ENCODE measurements around the gene DRC7.
"Not testable (repeated sequence)": the region's sequence is repeated elsewhere in the genome, so short reads cannot be mapped to it uniquely, and the experiment has no call there.

DRC7 gene

GRCh38 chr16:57707331-57707730 is 12.7 kb downstream of the DRC7 start:
- Histone ChIP-seq H3K27ac (ENCODE audit: low read depth, low read length) (no peak overlapping the region), H3K9me3 (ENCODE audit: control insufficient read depth, insufficient read depth, low read depth, low read length) (no peaks in the 10 kb centered on the region; the same call in 1 of the 2 replicates), H3K27me3 (ENCODE audit: control insufficient read depth, insufficient read depth, low read length) (no peaks in the 10 kb centered on the region; the same call in 1 of the 2 replicates), H3K4me1 (ENCODE audit: control insufficient read depth, insufficient read depth, low read length) (no peaks in the 10 kb centered on the region; the same call in 1 of the 2 replicates), H3K36me3 (ENCODE audit: control insufficient read depth, insufficient read depth, low read length) (no peaks in the 10 kb centered on the region), H3K4me3 (ENCODE audit: low read depth, low read length) (no peak overlapping the region), H3K9ac (ENCODE audit: low read length) (no peak overlapping the region)

GRCh38 chr16:57708168-57708567 is 13.6 kb downstream of the DRC7 start:
- Histone ChIP-seq H3K9me3 (ENCODE audit: control insufficient read depth, insufficient read depth, low read depth, low read length) (no peaks in the 10 kb centered on the region; the same call in 1 of the 2 replicates), H3K4me1 (ENCODE audit: control insufficient read depth, insufficient read depth, low read length) (no peaks in the 10 kb centered on the region; the same call in 1 of the 2 replicates), H3K4me3 (ENCODE audit: low read depth, low read length) (no peak overlapping the region), H3K27ac (ENCODE audit: low read depth, low read length) (no peak overlapping the region), H3K9ac (ENCODE audit: low read length) (no peak overlapping the region), H3K36me3 (ENCODE audit: control insufficient read depth, insufficient read depth, low read length) (no peaks in the 10 kb centered on the region), H3K27me3 (ENCODE audit: control insufficient read depth, insufficient read depth, low read length) (no peaks in the 10 kb centered on the region; the same call in 1 of the 2 replicates)

- H3K27ac ChIP-seq (ENCODE audit: low read depth, low read length), result no peak overlapping the region
- no peaks in the 10 kb centered on the region; the same call in 1 of the 2 replicates for H3K9me3 ChIP-seq (ENCODE audit: control insufficient read depth, insufficient read depth, low read depth, low read length)
- no peaks in the 10 kb centered on the region for H3K4me1 ChIP-seq (ENCODE audit: control insufficient read depth, insufficient read depth, low read length)
- H3K9ac ChIP-seq (ENCODE audit: low read length), result no peak overlapping the region
- no peaks in the 10 kb centered on the region; the same call in 1 of the 2 replicates for H3K27me3 ChIP-seq (ENCODE audit: control insufficient read depth, insufficient read depth, low read length)
- H3K36me3 ChIP-seq (ENCODE audit: control insufficient read depth, insufficient read depth, low read length), result no peaks in the 10 kb centered on the region
- no peak overlapping the region for H3K4me3 ChIP-seq (ENCODE audit: low read depth, low read length)
Observed at GRCh38 chr16:57709663-57710062, 15.1 kb downstream of the DRC7 start.

GRCh38 chr16:57711346-57711745 is 16.7 kb downstream of the DRC7 start:
- Histone ChIP-seq H3K27me3 (ENCODE audit: control insufficient read depth, insufficient read depth, low read length) (no peaks in the 10 kb centered on the region; the same call in 1 of the 2 replicates), H3K27ac (ENCODE audit: low read depth, low read length) (no peak overlapping the region)

GRCh38 chr16:57711993-57712392 is 17.4 kb downstream of the DRC7 start:
- no peak overlapping the region for H3K27ac ChIP-seq (ENCODE audit: low read depth, low read length)
- H3K4me3 ChIP-seq (ENCODE audit: low read depth, low read length), result no peak overlapping the region
- no peaks in the 10 kb centered on the region for H3K9me3 ChIP-seq (ENCODE audit: control insufficient read depth, insufficient read depth, low read depth, low read length)
- H3K27me3 ChIP-seq (ENCODE audit: control insufficient read depth, insufficient read depth, low read length), result no peaks in the 10 kb centered on the region; the same call in 1 of the 2 replicates
- H3K4me1 ChIP-seq (ENCODE audit: control insufficient read depth, insufficient read depth, low read length), result no peaks in the 10 kb centered on the region
- H3K36me3 ChIP-seq (ENCODE audit: control insufficient read depth, insufficient read depth, low read length), result no peaks in the 10 kb centered on the region
- H3K9ac ChIP-seq (ENCODE audit: low read length), result no peak overlapping the region

More at GRCh38 chr16:57711346-57711745, 16.7 kb downstream of the DRC7 start:
- Histone ChIP-seq H3K9ac (ENCODE audit: low read length) (no peak overlapping the region), H3K9me3 (ENCODE audit: control insufficient read depth, insufficient read depth, low read depth, low read length) (no peaks in the 10 kb centered on the region), H3K4me3 (ENCODE audit: low read depth, low read length) (no peak overlapping the region), H3K36me3 (ENCODE audit: control insufficient read depth, insufficient read depth, low read length) (no peaks in the 10 kb centered on the region), H3K4me1 (ENCODE audit: control insufficient read depth, insufficient read depth, low read length) (no peaks in the 10 kb centered on the region)

- H3K27ac ChIP-seq (ENCODE audit: low read depth, low read length); H3K9ac ChIP-seq (ENCODE audit: low read length); H3K4me3 ChIP-seq (ENCODE audit: low read depth, low read length); H3K36me3 ChIP-seq (ENCODE audit: control insufficient read depth, insufficient read depth, low read length); H3K27me3 ChIP-seq (ENCODE audit: control insufficient read depth, insufficient read depth, low read length); H3K9me3 ChIP-seq (ENCODE audit: control insufficient read depth, insufficient read depth, low read depth, low read length); H3K4me1 ChIP-seq (ENCODE audit: control insufficient read depth, insufficient read depth, low read length): not testable (repeated sequence)
Observed at GRCh38 chr16:57712569-57712968, 18.0 kb downstream of the DRC7 start.

GRCh38 chr16:57713596-57713995 is 19.0 kb downstream of the DRC7 start:
- Histone ChIP-seq H3K27ac (ENCODE audit: low read depth, low read length) (no peak overlapping the region), H3K4me3 (ENCODE audit: low read depth, low read length) (no peak overlapping the region), H3K36me3 (ENCODE audit: control insufficient read depth, insufficient read depth, low read length) (no peaks in the 10 kb centered on the region), H3K9ac (ENCODE audit: low read length) (no peak overlapping the region), H3K9me3 (ENCODE audit: control insufficient read depth, insufficient read depth, low read depth, low read length) (no peaks in the 10 kb centered on the region), H3K27me3 (ENCODE audit: control insufficient read depth, insufficient read depth, low read length) (no peaks in the 10 kb centered on the region), H3K4me1 (ENCODE audit: control insufficient read depth, insufficient read depth, low read length) (no peaks in the 10 kb centered on the region)

GRCh38 chr16:57714047-57714446 is 19.4 kb downstream of the DRC7 start:
- H3K4me1 ChIP-seq (ENCODE audit: control insufficient read depth, insufficient read depth, low read length), result no peaks in the 10 kb centered on the region
- H3K27me3 ChIP-seq (ENCODE audit: control insufficient read depth, insufficient read depth, low read length), result no peaks in the 10 kb centered on the region
- no peak overlapping the region for H3K4me3 ChIP-seq (ENCODE audit: low read depth, low read length)
- no peak overlapping the region for H3K27ac ChIP-seq (ENCODE audit: low read depth, low read length)
- no peak overlapping the region for H3K9ac ChIP-seq (ENCODE audit: low read length)
- no peaks in the 10 kb centered on the region for H3K36me3 ChIP-seq (ENCODE audit: control insufficient read depth, insufficient read depth, low read length)
- H3K9me3 ChIP-seq (ENCODE audit: control insufficient read depth, insufficient read depth, low read depth, low read length), result no peaks in the 10 kb centered on the region

GRCh38 chr16:57720142-57720575 is 25.6 kb downstream of the DRC7 start:
- Histone ChIP-seq H3K9me3 (ENCODE audit: control insufficient read depth, insufficient read depth, low read depth, low read length) (no peaks in the 10 kb centered on the region), H3K9ac (ENCODE audit: low read length) (no peak overlapping the region), H3K27me3 (ENCODE audit: control insufficient read depth, insufficient read depth, low read length) (no peaks in the 10 kb centered on the region), H3K4me3 (ENCODE audit: low read depth, low read length) (no peak overlapping the region), H3K36me3 (ENCODE audit: control insufficient read depth, insufficient read depth, low read length) (no peaks in the 10 kb centered on the region), H3K4me1 (ENCODE audit: control insufficient read depth, insufficient read depth, low read length) (no peaks in the 10 kb centered on the region; the same call in 1 of the 2 replicates), H3K27ac (ENCODE audit: low read depth, low read length) (no peak overlapping the region)

- no peaks in the 10 kb centered on the region for H3K36me3 ChIP-seq (ENCODE audit: control insufficient read depth, insufficient read depth, low read length)
- H3K27ac ChIP-seq (ENCODE audit: low read depth, low read length), result no peak overlapping the region
- H3K27me3 ChIP-seq (ENCODE audit: control insufficient read depth, insufficient read depth, low read length), result no peaks in the 10 kb centered on the region
- no peak overlapping the region for H3K9ac ChIP-seq (ENCODE audit: low read length)
- no peak overlapping the region for H3K4me3 ChIP-seq (ENCODE audit: low read depth, low read length)
- no peaks in the 10 kb centered on the region for H3K9me3 ChIP-seq (ENCODE audit: control insufficient read depth, insufficient read depth, low read depth, low read length)
- H3K4me1 ChIP-seq (ENCODE audit: control insufficient read depth, insufficient read depth, low read length), result no peaks in the 10 kb centered on the region; the same call in 1 of the 2 replicates
Observed at GRCh38 chr16:57721356-57722209, 27.0 kb downstream of the DRC7 start.

GRCh38 chr16:57722210-57722499 is 27.5 kb downstream of the DRC7 start:
- H3K4me1 ChIP-seq (ENCODE audit: control insufficient read depth, insufficient read depth, low read length), result no peaks in the 10 kb centered on the region; the same call in 1 of the 2 replicates
- no peaks in the 10 kb centered on the region for H3K36me3 ChIP-seq (ENCODE audit: control insufficient read depth, insufficient read depth, low read length)
- no peak overlapping the region for H3K27ac ChIP-seq (ENCODE audit: low read depth, low read length)
- no peaks in the 10 kb centered on the region for H3K9me3 ChIP-seq (ENCODE audit: control insufficient read depth, insufficient read depth, low read depth, low read length)
- no peaks in the 10 kb centered on the region for H3K27me3 ChIP-seq (ENCODE audit: control insufficient read depth, insufficient read depth, low read length)
- no peak overlapping the region for H3K9ac ChIP-seq (ENCODE audit: low read length)
- H3K4me3 ChIP-seq (ENCODE audit: low read depth, low read length), result no peak overlapping the region

All from HUES6 (cell line).